HepG2 (cell line): Measurements from ENCODE around the gene ANKRD29. TPM values are rescaled to one million over a fixed set of nuclear protein-coding genes. Genes with fewer than 3 reads are reported as not detected.

Source experiments
- DPF2 ChIP-seq: sonication (generic); formaldehyde crosslinking; IDR thresholded peaks from 2 replicates; pipeline ENCODE4 v1.4.0; 2020; ENCODE audit warnings: mild to moderate bottlenecking, low read depth, missing genetic modification reagents, borderline replicate concordance
- ETV6 ChIP-seq: sonication (generic); formaldehyde crosslinking; conservative IDR thresholded peaks from 2 replicates; pipeline ENCODE4 v1.4.0; 2020; ENCODE audit warnings: missing genetic modification reagents
- FOXK1 ChIP-seq: sonication (generic); formaldehyde crosslinking; IDR thresholded peaks from 2 replicates; pipeline ENCODE4 v1.4.0; 2020; ENCODE audit warnings: low read depth, missing genetic modification reagents, borderline replicate concordance
- IKZF1 ChIP-seq: fragments of 450-650 bp; IDR thresholded peaks from 2 replicates; pipeline ENCODE4 v1.7.1; 2016
- JARID2 ChIP-seq: sonication (generic); formaldehyde crosslinking; IDR thresholded peaks from 2 replicates; pipeline ENCODE4 v1.8.1; 2023; ENCODE audit warnings: missing genetic modification reagents, inconsistent platforms; ENCODE audit not compliant: insufficient replicate concordance
- KDM4B ChIP-seq: sonication (generic); formaldehyde crosslinking; IDR thresholded peaks from 2 replicates; pipeline ENCODE4 v1.4.0; 2020; ENCODE audit warnings: missing genetic modification reagents
- KLF12 ChIP-seq: sonication (generic); formaldehyde crosslinking; IDR thresholded peaks from 2 replicates; pipeline ENCODE4 v1.4.0; 2020; ENCODE audit warnings: missing genetic modification reagents, borderline replicate concordance
- NBN ChIP-seq: fragments of 450-650 bp; conservative IDR thresholded peaks from 2 replicates; pipeline ENCODE4 v1.6.1; 2017
- NR1H2 ChIP-seq: sonication (generic); formaldehyde crosslinking; IDR thresholded peaks from 2 replicates; pipeline ENCODE4 v1.8.1; 2022; ENCODE audit warnings: low read depth, missing genetic modification reagents, borderline replicate concordance
- PRPF4 ChIP-seq: fragments of 200-400 bp; formaldehyde crosslinking; IDR thresholded peaks from 2 replicates; pipeline ENCODE4 v1.6.1; 2016; ENCODE audit warnings: low read length, low read depth; ENCODE audit not compliant: poor library complexity, severe bottlenecking
- RORA ChIP-seq: sonication (generic); formaldehyde crosslinking; IDR thresholded peaks from 2 replicates; pipeline ENCODE4 v1.5.0; 2020; ENCODE audit warnings: mild to moderate bottlenecking, missing genetic modification reagents, moderate library complexity
- RXRA ChIP-seq: sonication (generic); formaldehyde crosslinking; IDR thresholded peaks from 2 replicates; pipeline ENCODE4 v1.5.1; 2020; ENCODE audit warnings: missing genetic modification reagents
- RXRB ChIP-seq: IDR thresholded peaks from 2 replicates; pipeline ENCODE4 v1.6.1; 2016; ENCODE audit warnings: borderline replicate concordance, missing genetic modification reagents, missing compliant biosample characterization
- SMARCC2 ChIP-seq: fragments of 450-650 bp; IDR thresholded peaks from 2 replicates; pipeline ENCODE4 v1.6.1; 2017; ENCODE audit warnings: antibody characterized with exemption, mild to moderate bottlenecking
- SNRNP70 ChIP-seq: fragments of 200-400 bp; formaldehyde crosslinking; IDR thresholded peaks from 2 replicates; pipeline ENCODE4 v1.6.1; 2017; ENCODE audit warnings: mild to moderate bottlenecking, low read depth, low read length, moderate library complexity
- ZFP1 ChIP-seq: IDR thresholded peaks from 2 replicates; pipeline ENCODE4 v1.6.1; 2016
- ZNF24 ChIP-seq: fragments of 450-650 bp; IDR thresholded peaks from 2 replicates; pipeline ENCODE4 v1.6.1; 2017; ENCODE audit warnings: antibody characterized with exemption, mild to moderate bottlenecking
- ZNF30 ChIP-seq: sonication (generic); formaldehyde crosslinking; IDR thresholded peaks from 2 replicates; pipeline ENCODE4 v1.5.0; 2020; ENCODE audit warnings: mild to moderate bottlenecking, missing genetic modification reagents
- ZNF382 ChIP-seq: sonication (generic); formaldehyde crosslinking; IDR thresholded peaks from 2 replicates; pipeline ENCODE4 v1.5.0; 2020; ENCODE audit warnings: missing genetic modification reagents, mild to moderate bottlenecking, borderline replicate concordance
- ZNF577 ChIP-seq: sonication (generic); formaldehyde crosslinking; IDR thresholded peaks from 2 replicates; pipeline ENCODE4 v1.4.0; 2020; ENCODE audit warnings: mild to moderate bottlenecking, low read depth, missing genetic modification reagents, borderline replicate concordance
- ZNF891 ChIP-seq: sonication (generic); formaldehyde crosslinking; IDR thresholded peaks from 2 replicates; pipeline ENCODE4 v1.5.0; 2020; ENCODE audit warnings: mild to moderate bottlenecking, missing genetic modification reagents
- polyA plus RNA-seq, 8 experiments: library from polyadenylated mRNA; depleted of rRNA in 3 of 8; stranded (reverse) in 7 of 8; unstranded in 1 of 8; fragments of >200 nt; fragmentation: Illumina TruSeq in 4 of 8; extraction: Trizol in 4 of 8; gene quantifications; 2 replicates each; pipeline versions ENCODE4 v1.2.1 to v1.2.3, GENCODE V29; 2011 to 2016; ENCODE audit warnings: low read depth in 4 of 8, missing spikeins in 1 of 8, mixed read lengths in 1 of 8; ENCODE audit not compliant: insufficient read depth in 1 of 8
- total RNA-seq, 5 experiments: library from RNA; depleted of rRNA; stranded (reverse); fragments of >200 nt; fragmentation: Illumina TruSeq; extraction: Trizol; gene quantifications; 2 replicates each; pipeline ENCODE4 v1.2.3, GENCODE V29; 2016; ENCODE audit warnings: low read depth in 1 of 5
- TF ChIP-seq, protein P1 (sequence below): IDR thresholded peaks from 2 replicates; pipeline ENCODE4 v1.6.1; 2018; ENCODE audit warnings: missing genetic modification reagents, mild to moderate bottlenecking, missing compliant biosample characterization
- TF ChIP-seq, protein P2 (sequence below): sonication (generic); formaldehyde crosslinking; IDR thresholded peaks from 2 replicates; pipeline ENCODE4 v1.8.0; 2022; ENCODE audit warnings: mild to moderate bottlenecking, missing genetic modification reagents; ENCODE audit not compliant: insufficient replicate concordance
- TF ChIP-seq, protein P3 (sequence below): sonication (generic); formaldehyde crosslinking; IDR thresholded peaks from 2 replicates; pipeline ENCODE4 v1.5.1; 2020; ENCODE audit warnings: mild to moderate bottlenecking, missing genetic modification reagents, borderline replicate concordance

ANKRD29 gene
- total and polyA plus RNA-seq, 2 of the 13 experiments (the other 11 are each of a cell fraction or from before 2014, with no cell fraction given): not detected

DNA sequence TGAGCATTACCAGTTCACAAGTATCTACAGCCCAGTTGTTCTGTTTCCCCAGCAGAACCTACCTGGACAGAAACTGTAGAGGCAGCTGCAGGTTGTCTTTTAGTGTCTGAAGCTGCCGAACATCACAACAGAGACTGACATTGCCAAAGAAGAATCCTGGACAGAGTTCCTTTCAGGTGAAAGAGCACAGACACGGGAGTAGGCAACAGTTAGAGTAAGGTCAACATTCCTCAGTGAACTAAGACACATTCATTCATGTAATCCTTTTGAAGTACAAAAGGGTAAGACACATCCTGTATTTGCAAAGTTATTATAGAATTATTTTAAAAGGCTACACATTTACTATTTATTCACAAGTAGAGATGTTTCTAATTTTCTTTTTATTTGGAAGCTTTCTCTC, 90.7 kb downstream of the ANKRD29 start (continued):
- no peak for TF ChIP-seq SNRNP70
- TF ChIP-seq, protein P1, sequence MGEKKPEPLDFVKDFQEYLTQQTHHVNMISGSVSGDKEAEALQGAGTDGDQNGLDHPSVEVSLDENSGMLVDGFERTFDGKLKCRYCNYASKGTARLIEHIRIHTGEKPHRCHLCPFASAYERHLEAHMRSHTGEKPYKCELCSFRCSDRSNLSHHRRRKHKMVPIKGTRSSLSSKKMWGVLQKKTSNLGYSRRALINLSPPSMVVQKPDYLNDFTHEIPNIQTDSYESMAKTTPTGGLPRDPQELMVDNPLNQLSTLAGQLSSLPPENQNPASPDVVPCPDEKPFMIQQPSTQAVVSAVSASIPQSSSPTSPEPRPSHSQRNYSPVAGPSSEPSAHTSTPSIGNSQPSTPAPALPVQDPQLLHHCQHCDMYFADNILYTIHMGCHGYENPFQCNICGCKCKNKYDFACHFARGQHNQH (CRISPR knock-in tag): peak; percentile 38; the same call in 1 of the 2 replicates
- TF ChIP-seq, protein P2, sequence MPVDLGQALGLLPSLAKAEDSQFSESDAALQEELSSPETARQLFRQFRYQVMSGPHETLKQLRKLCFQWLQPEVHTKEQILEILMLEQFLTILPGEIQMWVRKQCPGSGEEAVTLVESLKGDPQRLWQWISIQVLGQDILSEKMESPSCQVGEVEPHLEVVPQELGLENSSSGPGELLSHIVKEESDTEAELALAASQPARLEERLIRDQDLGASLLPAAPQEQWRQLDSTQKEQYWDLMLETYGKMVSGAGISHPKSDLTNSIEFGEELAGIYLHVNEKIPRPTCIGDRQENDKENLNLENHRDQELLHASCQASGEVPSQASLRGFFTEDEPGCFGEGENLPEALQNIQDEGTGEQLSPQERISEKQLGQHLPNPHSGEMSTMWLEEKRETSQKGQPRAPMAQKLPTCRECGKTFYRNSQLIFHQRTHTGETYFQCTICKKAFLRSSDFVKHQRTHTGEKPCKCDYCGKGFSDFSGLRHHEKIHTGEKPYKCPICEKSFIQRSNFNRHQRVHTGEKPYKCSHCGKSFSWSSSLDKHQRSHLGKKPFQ (CRISPR knock-in tag): no peak
- no peak for TF ChIP-seq ETV6 (CRISPR knock-in tag)
- peak; percentile 64; the same call in 1 of the 2 replicates for TF ChIP-seq FOXK1 (CRISPR knock-in tag)
- no peak for TF ChIP-seq PRPF4
- peak; percentile 96 for TF ChIP-seq RXRB (CRISPR knock-in tag)
- no peak for TF ChIP-seq KDM4B (CRISPR knock-in tag)
- TF ChIP-seq DPF2 (CRISPR knock-in tag): no peak
- no peak for TF ChIP-seq KLF12 (CRISPR knock-in tag)
- TF ChIP-seq NBN: no peak
- TF ChIP-seq ZNF382 (CRISPR knock-in tag): no peak
- no peak for TF ChIP-seq ZNF30
- no peak for TF ChIP-seq RORA (CRISPR knock-in tag)
- no peak for TF ChIP-seq ZNF24
- no peak for TF ChIP-seq ZNF577 (CRISPR knock-in tag)
- TF ChIP-seq ZNF891 (CRISPR knock-in tag): no peak
- TF ChIP-seq, protein P3, sequence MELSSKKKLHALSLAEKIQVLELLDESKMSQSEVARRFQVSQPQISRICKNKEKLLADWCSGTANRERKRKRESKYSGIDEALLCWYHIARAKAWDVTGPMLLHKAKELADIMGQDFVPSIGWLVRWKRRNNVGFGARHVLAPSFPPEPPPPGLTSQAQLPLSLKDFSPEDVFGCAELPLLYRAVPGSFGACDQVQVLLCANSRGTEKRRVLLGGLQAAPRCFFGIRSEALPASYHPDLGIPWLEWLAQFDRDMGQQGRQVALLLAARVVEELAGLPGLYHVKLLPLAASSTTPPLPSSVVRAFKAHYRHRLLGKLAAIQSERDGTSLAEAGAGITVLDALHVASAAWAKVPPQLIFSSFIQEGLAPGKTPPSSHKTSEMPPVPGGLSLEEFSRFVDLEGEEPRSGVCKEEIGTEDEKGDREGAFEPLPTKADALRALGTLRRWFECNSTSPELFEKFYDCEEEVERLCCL (CRISPR knock-in tag): no peak
- no peak for TF ChIP-seq IKZF1
- no peak for TF ChIP-seq ZFP1
- TF ChIP-seq RXRA (CRISPR knock-in tag): peak; percentile 83; the same call in 1 of the 2 replicates
- no peak for TF ChIP-seq NR1H2
- no peak for TF ChIP-seq SMARCC2
- TF ChIP-seq JARID2 (CRISPR knock-in tag): no peak
